Sigmoid colon (tissue), 4 donors: ENCODE results near the gene MUC20.

Experiments used
- CTCF ChIP-seq, 4 experiments: fragments of 450-650 bp in 3 of 4; fragments of 200-600 bp in 1 of 4; IDR thresholded peaks; one replicate each; pipeline ENCODE4 v1.5.1; 2016 to 2019; ENCODE audit warnings: antibody characterized with exemption in 4 of 4, mild to moderate bottlenecking in 3 of 4, moderate library complexity in 2 of 4
- EP300 ChIP-seq, 4 donors: sonication (generic); formaldehyde crosslinking; IDR thresholded peaks; one replicate each; pipeline ENCODE4 v1.6.1; 2017; ENCODE audit warnings: antibody characterized with exemption in 4 of 4
- POLR2A ChIP-seq, 2 donors: fragments of 450-650 bp; IDR thresholded peaks; one replicate each; pipeline ENCODE4 v1.6.1; 2016; ENCODE audit warnings: antibody characterized with exemption in 2 of 2, mild to moderate bottlenecking in 2 of 2, moderate library complexity in 2 of 2

- TF ChIP-seq CTCF (IDR thresholded peaks at IDR 0.05) = no peak
- no peak for TF ChIP-seq EP300 (IDR thresholded peaks at IDR 0.05)
- TF ChIP-seq POLR2A (IDR thresholded peaks at IDR 0.05) = no peak
Observed at GRCh38 chr3:195709676-195710085, 11.1 kb upstream of the MUC20 start.
